ENCODE data around the gene AGAP1.
A peak's percentile ranks its signal among the peaks of the same experiment; 100 is the strongest.

Gene AGAP1

GRCh38 chr2:235723371-235723770, 229.5 kb downstream of the AGAP1 start:
- no peak for DNase-seq

DNA sequence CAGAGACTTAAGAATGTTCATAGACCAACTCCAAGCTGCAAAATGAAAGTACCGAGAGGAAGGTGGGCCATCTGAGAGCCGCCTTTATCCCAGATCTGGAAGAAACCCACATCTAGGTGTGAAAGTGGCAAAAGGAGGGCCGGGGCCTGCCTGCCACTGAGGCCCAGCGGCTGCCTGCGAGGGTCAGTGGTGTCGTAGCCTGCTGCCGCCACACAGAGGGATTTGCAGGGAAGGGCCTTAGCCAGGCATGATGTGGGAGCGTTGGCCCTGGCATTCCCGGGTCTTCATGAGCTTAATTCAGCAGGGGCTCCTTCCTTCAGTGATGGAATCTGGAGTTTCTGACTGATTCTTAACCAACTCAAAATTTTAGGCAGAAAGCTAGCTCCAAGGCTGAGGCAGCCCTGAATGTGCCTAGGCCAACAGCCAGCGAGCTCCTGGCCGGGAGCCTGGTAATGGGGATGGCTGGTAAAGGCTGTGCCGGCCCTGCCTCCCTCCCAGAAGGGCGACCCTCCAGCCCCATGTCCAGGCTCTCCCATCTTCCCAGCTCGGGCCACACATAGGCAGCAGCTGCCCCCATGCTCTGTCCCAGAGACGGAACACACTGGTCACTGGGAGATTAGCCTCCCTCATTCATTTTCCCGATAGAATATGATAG, 230.1 kb downstream of the AGAP1 start:
- DNase-seq = no peak

DNA sequence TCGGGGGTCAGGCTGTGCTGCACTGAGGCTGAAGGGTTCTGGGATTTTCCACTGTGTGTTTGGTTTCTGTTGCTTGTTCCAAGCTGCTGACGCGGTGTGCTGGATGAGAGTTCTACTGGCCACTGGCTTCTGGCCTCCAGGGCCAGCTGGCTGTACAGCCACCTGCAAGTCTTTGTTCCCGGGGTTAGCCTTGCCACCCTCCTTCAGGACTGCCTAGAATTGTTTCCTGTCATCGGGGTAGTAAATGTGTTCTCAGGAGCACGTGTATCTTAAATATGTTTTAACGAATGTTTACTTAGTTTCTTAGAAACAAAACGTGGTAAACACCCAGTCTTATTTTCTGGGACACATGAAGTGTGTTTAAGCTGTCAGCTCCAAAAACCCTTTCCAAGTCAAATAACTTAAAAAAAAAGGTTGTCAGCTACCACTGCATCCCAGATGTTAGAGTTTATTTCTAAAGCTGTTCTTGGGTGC, 231.2 kb downstream of the AGAP1 start:
- no peak for DNase-seq

GRCh38 chr2:235725841-235726240, 232.0 kb downstream of the AGAP1 start:
- DNase-seq = no peak

- no peak for DNase-seq
Measured at GRCh38 chr2:235726554-235726953, 232.7 kb downstream of the AGAP1 start.

GRCh38 chr2:235727174-235727573, 233.3 kb downstream of the AGAP1 start:
- DNase-seq = no peak

- DNase-seq = no peak
Measured at GRCh38 chr2:235727891-235728799, 234.3 kb downstream of the AGAP1 start.

GRCh38 chr2:235728800-235729556, 235.1 kb downstream of the AGAP1 start:
- DNase-seq = no peak

- no peak for DNase-seq
Measured at GRCh38 chr2:235729557-235729947, 235.7 kb downstream of the AGAP1 start.

- DNase-seq = no peak
Measured at GRCh38 chr2:235730115-235730514, 236.3 kb downstream of the AGAP1 start.

DNA sequence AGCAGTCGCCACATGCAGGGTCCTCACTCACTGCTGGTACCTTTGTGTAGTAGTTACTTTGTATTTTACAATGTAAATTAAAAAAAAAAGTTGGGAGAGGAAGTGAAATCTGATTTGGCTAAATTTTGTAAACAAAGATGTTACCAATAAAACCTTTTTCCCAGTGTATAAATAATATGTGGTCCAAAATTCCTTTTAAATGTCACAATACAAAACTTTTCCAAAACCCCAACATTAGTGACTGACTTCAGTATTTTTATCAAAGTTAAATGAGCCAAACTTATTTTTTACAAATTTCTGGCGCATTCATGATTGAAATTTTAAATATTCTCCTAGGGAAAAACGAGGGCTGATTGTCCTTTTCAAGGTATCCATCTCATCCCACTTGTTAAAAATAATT, 239.9 kb downstream of the AGAP1 start:
- no peak for DNase-seq

DNA sequence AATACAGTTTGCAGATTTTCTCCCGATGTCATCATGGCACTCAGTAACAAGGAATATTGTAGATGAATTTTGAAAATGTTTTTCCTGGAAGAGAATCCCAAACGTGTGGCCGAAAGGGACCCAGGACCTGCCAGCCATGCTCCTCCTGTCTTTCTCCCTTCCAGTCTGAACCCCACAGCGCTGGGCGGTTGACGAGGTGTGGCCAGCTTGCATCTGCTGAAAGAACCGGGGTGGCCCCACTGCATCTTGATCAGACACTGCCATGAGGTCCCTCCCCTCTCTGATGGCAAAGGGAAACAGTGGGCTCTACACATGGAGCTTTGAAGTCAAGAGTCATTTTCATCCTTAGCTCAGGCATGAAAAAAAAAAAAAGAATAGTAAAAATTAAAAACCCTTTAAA, 240.3 kb downstream of the AGAP1 start:
- no peak for DNase-seq

DNA sequence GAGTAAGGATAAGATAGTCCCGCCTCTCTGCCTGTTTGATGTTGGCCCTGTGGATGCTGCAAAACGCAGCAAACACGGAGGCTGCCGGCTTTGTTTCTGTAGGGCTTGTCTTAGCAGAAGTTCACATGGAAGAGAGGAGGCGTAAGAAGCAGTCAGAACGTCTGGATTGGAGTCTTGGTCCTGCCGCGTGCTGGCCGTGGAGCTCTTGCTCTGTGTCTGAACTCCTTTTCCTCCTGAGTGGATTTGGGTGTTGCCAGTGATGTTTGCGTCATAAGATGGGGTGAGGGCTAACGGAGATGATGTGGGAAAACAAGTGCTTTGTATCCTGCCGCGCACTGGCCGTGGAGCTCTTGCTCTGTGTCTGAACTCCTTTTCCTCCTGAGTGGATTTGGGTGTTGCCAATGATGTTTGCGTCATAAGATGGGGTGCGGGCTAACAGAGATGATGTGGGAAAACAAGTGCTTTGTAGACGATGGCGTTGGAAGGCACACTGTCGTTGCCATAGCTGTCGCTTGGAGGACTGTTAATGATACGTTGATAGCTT, 240.9 kb downstream of the AGAP1 start:
- DNase-seq = no peak

DNA sequence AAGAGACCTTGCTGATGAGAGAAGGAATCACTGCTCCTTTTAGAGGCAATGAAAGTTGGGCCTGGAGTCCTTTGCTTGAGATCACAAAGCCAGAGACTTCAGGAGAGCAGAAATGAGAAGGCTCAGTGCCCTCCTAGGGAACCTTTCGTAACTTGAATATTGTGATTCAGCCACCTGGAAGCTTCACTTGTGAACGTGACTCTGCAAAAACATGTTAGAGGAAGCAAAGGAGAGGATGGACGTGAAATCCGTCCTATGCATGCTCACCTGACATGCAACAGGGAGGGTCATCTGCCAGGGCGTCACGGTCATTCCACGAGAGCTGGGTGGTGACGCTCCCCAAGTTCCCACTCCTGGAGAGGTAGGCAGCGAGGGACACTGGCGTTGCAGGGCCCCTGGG, 243.6 kb downstream of the AGAP1 start:
- DNase-seq = no peak

DNA sequence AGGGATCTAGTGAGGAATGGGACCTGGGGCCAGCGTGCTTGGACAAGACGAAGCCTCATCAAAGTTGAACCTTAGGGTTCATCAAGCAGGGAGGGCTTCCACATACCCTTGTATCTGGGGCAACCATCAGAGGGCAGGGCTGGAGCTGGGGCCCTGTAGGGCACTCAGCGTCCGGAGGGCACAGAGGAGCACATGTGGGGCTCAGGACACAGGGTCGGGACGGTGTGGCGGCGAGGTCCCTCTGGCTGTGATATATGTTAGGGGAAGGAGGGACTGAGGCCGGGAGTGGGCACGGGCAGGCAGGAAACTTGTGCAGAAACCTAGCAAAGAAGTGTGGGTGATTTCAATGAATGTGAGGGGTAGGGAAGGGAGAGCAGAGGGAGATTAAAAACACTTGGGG, 244.0 kb downstream of the AGAP1 start:
- DNase-seq = no peak

DNA sequence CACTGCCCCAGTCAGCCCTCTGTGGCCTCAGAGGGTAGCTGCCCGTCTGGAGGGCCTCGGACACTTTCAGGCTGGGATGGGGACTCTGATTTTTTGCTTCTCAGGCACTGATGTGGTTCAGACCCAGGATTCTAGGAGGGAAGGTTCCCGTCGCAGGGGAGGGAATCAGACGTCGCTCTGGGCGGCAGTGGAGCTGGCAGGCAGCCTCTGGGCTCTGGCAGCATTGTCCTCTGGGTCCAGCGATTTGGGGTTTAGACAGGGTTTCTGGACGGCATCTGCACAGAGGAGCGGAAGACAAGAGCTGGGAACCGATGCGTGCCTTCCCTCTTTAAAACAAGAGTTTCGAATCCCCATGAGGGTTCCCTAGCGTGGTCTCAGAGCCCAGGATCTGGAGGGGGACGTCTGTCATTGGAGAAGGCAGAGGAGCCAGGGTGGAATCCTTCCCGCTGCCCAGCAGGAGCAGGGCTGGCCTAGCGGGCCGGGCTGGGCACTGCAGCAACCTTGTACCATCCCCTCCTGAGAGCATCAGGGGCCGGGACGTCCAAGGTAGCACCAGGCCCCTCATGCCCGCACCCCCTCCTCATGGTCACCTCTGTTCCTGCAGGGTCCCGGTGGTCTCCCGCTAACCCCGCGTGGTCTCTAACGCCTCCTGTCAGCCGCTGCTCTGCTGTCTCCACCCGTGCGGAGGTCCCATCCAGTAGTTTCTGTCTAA, 246.0 kb downstream of the AGAP1 start:
- DNase-seq = no peak

GRCh38 chr2:235740821-235741220, 247.0 kb downstream of the AGAP1 start:
- DNase-seq = no peak

DNA sequence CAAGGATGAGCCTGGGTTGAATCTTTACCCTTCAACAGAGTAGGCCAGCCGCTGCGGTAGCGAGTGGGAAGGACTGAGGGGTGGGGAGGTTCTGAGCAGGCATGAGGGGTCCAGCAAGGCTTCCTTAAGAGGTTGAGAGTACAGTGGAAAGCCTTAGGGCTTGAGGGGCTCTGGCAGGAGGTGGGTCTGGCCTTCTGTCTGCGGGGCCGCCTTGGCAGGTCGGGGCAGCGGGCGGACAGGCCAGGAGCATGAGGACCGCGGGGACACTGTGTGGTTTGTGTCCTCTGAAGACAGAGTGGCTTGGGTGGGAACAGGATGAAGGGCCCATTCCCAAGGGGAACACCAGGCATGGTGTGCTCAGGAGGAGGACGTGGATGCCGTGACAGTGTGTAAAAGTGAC, 250.3 kb downstream of the AGAP1 start:
- DNase-seq = no peak

DNA sequence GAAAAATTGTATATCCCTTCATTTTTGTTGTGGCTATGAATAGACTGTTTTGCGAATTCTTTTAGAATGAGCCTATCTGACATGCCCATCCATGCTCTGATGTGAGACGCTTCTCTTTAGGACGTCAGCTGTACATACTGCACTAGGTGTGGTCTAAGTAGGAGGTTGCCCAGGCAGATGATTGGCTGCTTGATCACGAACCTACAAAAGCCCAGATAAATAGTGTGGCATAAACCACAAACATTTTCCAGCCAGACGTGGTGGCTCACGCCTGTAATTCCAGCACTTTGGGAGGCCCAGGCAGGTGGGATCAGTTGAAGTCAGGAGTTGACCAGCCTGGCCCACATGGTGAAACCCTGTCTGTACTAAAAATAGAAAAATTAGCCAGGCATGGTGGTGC, 251.8 kb downstream of the AGAP1 start:
- DNase-seq = no peak

GRCh38 chr2:235746257-235746934, 252.6 kb downstream of the AGAP1 start:
- DNase-seq = peak in 1 of 2 experiments; percentile 16

DNA sequence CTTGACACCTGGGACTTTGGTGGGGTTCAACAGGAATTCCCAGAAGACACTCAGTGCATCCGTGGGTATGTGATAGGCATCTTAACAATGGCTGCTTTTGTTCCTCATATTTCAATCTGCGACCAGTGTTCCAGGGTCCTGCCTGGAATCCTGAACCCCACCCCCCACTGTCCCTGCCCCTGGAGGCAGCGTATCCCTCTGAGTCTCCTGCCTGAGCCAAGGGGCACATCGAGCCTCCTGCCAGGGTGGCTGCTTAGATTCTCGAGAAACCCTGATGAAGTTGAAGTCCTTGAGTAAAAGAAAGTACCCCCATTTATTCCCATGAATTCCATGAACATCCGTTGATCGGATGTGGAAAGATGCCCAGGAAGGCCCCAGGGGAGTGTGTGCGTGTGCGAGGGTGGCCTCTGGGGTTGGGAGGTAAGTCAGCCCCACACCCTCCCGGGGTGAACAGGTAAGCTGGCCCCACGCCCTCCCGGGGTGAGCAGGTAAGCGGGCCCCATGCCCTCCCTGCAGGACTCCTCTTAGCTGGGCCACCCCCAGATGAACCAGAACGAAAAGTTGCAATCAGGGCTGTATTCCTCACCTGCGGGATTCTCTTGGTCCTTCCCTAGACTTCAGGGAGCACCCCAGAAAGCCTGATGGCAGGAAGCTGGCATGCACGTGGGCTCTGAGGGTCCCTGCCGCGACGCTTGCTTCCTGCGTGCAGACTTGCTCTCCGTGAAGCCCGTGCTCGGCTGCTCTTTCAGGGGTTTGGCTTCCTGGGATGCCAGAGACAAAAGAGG, 253.3 kb downstream of the AGAP1 start:
- no peak for DNase-seq
